ENCODE results near the gene KANSL1.

DNA sequence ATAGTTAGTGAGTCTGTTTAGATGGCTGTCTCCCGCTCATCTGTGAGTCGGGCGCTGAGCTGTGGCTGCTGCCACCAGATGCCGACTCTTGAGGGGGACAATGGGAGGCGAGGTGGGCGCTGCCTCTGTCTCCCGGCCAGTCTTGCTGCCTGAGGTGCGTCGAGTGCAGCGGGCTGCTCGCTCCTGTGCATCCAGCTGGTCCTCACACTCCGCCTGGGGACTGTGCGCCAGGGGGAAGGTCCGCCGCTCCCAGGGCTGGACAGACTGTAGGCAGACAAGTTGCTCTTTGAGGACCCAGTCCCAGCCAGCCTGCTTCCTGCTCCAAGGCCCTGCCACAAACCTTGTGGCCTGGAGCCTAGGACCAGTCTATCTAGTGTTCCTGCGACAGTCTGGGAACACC lies 161.8 kb downstream of the KANSL1 start:
- TF ChIP-seq FOXJ3 (CRISPR knock-in tag; IDR thresholded peaks at IDR 0.05) (no peak), MEF2A (IDR thresholded peaks at IDR 0.05; ENCODE audit: control insufficient read depth, low read depth, low read length) (no peak), PHF20 (IDR thresholded peaks at IDR 0.05; ENCODE audit: partially characterized antibody) (no peak), SRSF9 (IDR thresholded peaks at IDR 0.05; ENCODE audit: borderline replicate concordance, low read depth, low read length) (no peak), EHMT2 (IDR thresholded peaks at IDR 0.05) (no peak), TRIM28 (IDR thresholded peaks at IDR 0.05) (no peak), ZZZ3 (IDR thresholded peaks at IDR 0.05) (no peak), CBX5 (IDR thresholded peaks at IDR 0.05; ENCODE audit: borderline replicate concordance, low read depth) (no peak), EZH2 (IDR thresholded peaks at IDR 0.05; ENCODE audit: borderline replicate concordance, low read depth, low read length) (no peak)

Measured in K562 (cell line).